Measurements from ENCODE around the gene C1S. TPM values are rescaled to one million over a fixed set of nuclear protein-coding genes. Genes with fewer than 3 reads are reported as not detected.

The C1S gene
- total and polyA plus RNA-seq, 2 donors (not counting 1 experiment from before 2014, with no cell fraction given), result 0.21 to 0.64 TPM

DNA sequence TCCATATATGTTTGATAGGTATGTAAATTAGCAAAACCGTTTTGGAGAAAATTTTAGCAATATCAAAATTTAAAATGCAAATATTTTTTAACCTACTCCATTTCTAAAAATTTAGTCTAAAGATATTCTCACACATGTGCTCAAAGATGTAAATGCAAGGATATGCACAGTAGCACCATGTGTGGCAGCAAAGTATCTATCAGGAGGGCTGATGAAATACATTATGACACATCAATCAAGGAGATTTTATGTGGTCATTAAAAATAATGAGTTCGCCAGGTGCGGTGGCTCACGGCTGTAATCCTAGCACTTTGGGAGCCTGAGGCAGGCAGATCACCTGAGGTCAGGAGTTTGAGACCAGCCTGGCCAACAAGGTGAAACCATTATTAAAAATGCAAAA, 39.7 kb downstream of the C1S start:
- DNase-seq (no peak), ATAC-seq (ENCODE audit: low read depth) (no peak)
- Mint-ChIP-seq H3K27me3 (no peaks in the 10 kb centered on the region), H3K4me1 (no peaks in the 10 kb centered on the region), H3K4me3 (no peak overlapping the region), H3K27ac (no peak overlapping the region), H3K9me3 (ENCODE audit: insufficient read depth) (no peaks in the 10 kb centered on the region)
- H4K20me1 ChIP-seq (ENCODE audit: control insufficient read depth, insufficient read depth, low read length, poor library complexity, severe bottlenecking), result no peaks in the 10 kb centered on the region
- H3K4me3 ChIP-seq (ENCODE audit: control extremely low read depth in 1 of 5, extremely low read depth in 1 of 5, insufficient read depth in 1 of 5, low read depth in 2 of 5, low read length in 4 of 5), result no peak overlapping the region
- no peaks in the 10 kb centered on the region for H3K27me3 ChIP-seq (replicated peaks in 1 of 4; ENCODE audit: control extremely low read depth in 1 of 4, control insufficient read depth in 3 of 4, insufficient read depth in 4 of 4, low read length in 3 of 4)
- POLR2A ChIA-PET, result no interaction called here
- TF ChIP-seq EZH2 (IDR thresholded peaks at IDR 0.05; ENCODE audit: borderline replicate concordance, insufficient read depth, low read depth, low read length, poor library complexity, severe bottlenecking), result no peak
- TF ChIP-seq, protein P1, sequence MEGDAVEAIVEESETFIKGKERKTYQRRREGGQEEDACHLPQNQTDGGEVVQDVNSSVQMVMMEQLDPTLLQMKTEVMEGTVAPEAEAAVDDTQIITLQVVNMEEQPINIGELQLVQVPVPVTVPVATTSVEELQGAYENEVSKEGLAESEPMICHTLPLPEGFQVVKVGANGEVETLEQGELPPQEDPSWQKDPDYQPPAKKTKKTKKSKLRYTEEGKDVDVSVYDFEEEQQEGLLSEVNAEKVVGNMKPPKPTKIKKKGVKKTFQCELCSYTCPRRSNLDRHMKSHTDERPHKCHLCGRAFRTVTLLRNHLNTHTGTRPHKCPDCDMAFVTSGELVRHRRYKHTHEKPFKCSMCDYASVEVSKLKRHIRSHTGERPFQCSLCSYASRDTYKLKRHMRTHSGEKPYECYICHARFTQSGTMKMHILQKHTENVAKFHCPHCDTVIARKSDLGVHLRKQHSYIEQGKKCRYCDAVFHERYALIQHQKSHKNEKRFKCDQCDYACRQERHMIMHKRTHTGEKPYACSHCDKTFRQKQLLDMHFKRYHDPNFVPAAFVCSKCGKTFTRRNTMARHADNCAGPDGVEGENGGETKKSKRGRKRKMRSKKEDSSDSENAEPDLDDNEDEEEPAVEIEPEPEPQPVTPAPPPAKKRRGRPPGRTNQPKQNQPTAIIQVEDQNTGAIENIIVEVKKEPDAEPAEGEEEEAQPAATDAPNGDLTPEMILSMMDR (IDR thresholded peaks at IDR 0.05), result no peak
- no peaks in the 10 kb centered on the region for H3K9me3 ChIP-seq (ENCODE audit: control extremely low read depth in 1 of 3, control insufficient read depth in 2 of 3, insufficient read depth in 1 of 3, low read length in 2 of 3)
- no peaks in the 10 kb centered on the region for H3K4me1 ChIP-seq (ENCODE audit: control insufficient read depth in 2 of 2, insufficient read depth in 2 of 2, low read length in 2 of 2)
- no CpG with 5 or more reads among the region's 4 CpGs for WGBS (ENCODE audit: insufficient coverage)
- H3K36me3 ChIP-seq (replicated peaks in 1 of 2; ENCODE audit: control extremely low read depth in 1 of 2, control insufficient read depth in 1 of 2, extremely low read depth in 1 of 2, insufficient read depth in 2 of 2, low read length in 1 of 2), result peaks cover 0 to 3% of the 10 kb centered on the region in 2 experiments
- no peak overlapping the region for H3K4me2 ChIP-seq (replicated peaks; ENCODE audit: low read depth, low read length, poor library complexity, severe bottlenecking)
- no peak overlapping the region for H2AFZ ChIP-seq (ENCODE audit: insufficient read depth, low read depth, low read length, poor library complexity, severe bottlenecking)
- no peak overlapping the region for H3K9ac ChIP-seq (ENCODE audit: low read length)
- H3K79me2 ChIP-seq (ENCODE audit: control insufficient read depth, insufficient read depth, low read length), result no peaks in the 10 kb centered on the region
- intact Hi-C loops (cut with micrococcal nuclease), result no loop called here
- no peak overlapping the region for H3K27ac ChIP-seq (ENCODE audit: low read length in 2 of 2)
- CTCF ChIA-PET, result interaction anchor here (1.7 kb wide), 1 partner anchor 11 kb away, joined by 4 read pairs; no protein-coding TSS in a partner anchor

GRCh38 chr12:7101047-7101693, 40.7 kb downstream of the C1S start:
- Histone ChIP-seq H3K9ac (ENCODE audit: low read length) (no peak overlapping the region), H4K20me1 (ENCODE audit: control insufficient read depth, insufficient read depth, low read length, poor library complexity, severe bottlenecking) (no peaks in the 10 kb centered on the region), H3K4me3 (ENCODE audit: control extremely low read depth in 1 of 5, extremely low read depth in 1 of 5, insufficient read depth in 1 of 5, low read depth in 2 of 5, low read length in 4 of 5) (no peak overlapping the region), H3K27me3 (replicated peaks in 1 of 4; ENCODE audit: control extremely low read depth in 1 of 4, control insufficient read depth in 3 of 4, insufficient read depth in 4 of 4, low read length in 3 of 4) (no peaks in the 10 kb centered on the region), H3K36me3 (replicated peaks in 1 of 2; ENCODE audit: control extremely low read depth in 1 of 2, control insufficient read depth in 1 of 2, extremely low read depth in 1 of 2, insufficient read depth in 2 of 2, low read length in 1 of 2) (peaks cover 0 to 7% of the 10 kb centered on the region in 2 experiments), H3K9me3 (ENCODE audit: control extremely low read depth in 1 of 3, control insufficient read depth in 2 of 3, insufficient read depth in 1 of 3, low read length in 2 of 3) (no peaks in the 10 kb centered on the region), H3K27ac (ENCODE audit: low read length in 2 of 2) (no peak overlapping the region), H2AFZ (ENCODE audit: insufficient read depth, low read depth, low read length, poor library complexity, severe bottlenecking) (no peak overlapping the region), H3K79me2 (ENCODE audit: control insufficient read depth, insufficient read depth, low read length) (no peaks in the 10 kb centered on the region), H3K4me2 (replicated peaks; ENCODE audit: low read depth, low read length, poor library complexity, severe bottlenecking) (no peak overlapping the region), H3K4me1 (ENCODE audit: control insufficient read depth in 2 of 2, insufficient read depth in 2 of 2, low read length in 2 of 2) (no peaks in the 10 kb centered on the region)
- Mint-ChIP-seq H3K27ac (no peak overlapping the region), H3K27me3 (no peaks in the 10 kb centered on the region), H3K9me3 (ENCODE audit: insufficient read depth) (no peaks in the 10 kb centered on the region), H3K4me3 (no peak overlapping the region), H3K4me1 (no peaks in the 10 kb centered on the region)
- TF ChIP-seq, protein P1 (IDR thresholded peaks at IDR 0.05), result no peak
- no peak for TF ChIP-seq EZH2 (IDR thresholded peaks at IDR 0.05; ENCODE audit: borderline replicate concordance, insufficient read depth, low read depth, low read length, poor library complexity, severe bottlenecking)
- ATAC-seq (ENCODE audit: low read depth) (no peak), DNase-seq (no peak)
- 98% methylated on average over 4 of the region's 4 CpGs for whole genome bisulfite sequencing (ENCODE audit: insufficient coverage)
- CTCF ChIA-PET, result no interaction called here
- intact Hi-C loops (cut with micrococcal nuclease), result no loop called here
- POLR2A ChIA-PET, result no interaction called here
